Activated CD4-positive, alpha-beta T cell treated with anti-CD3 and anti-CD28 coated beads for 48 hours (primary cell): ENCODE data around the gene INO80D.
"Not testable (repeated sequence)": the region's sequence is repeated elsewhere in the genome, so short reads cannot be mapped to it uniquely, and the experiment has no call there.

Source experiments
- DNase-seq: peaks from one replicate; pipeline ENCODE4 v3.0.0-alpha.2; 2020

Gene INO80D

GRCh38 chr2:206085742-206086445 is at the start of gene INO80D:
TSS of gene INO80D (minus strand) at chr2:206086174. CDS start at chr2:206063016, 23,158 bp downstream.
- peak; percentile 85 for DNase-seq

- no peak for DNase-seq
These were observed 41.7 kb upstream of the INO80D start for GRCh38 chr2:206127656-206128055.

- no peak for DNase-seq
These were observed 39.9 kb upstream of the INO80D start for GRCh38 chr2:206125901-206126300.

GRCh38 chr2:206122569-206122968 is 36.6 kb upstream of the INO80D start:
- not testable (repeated sequence) for DNase-seq

GRCh38 chr2:206116278-206116677 is 30.3 kb upstream of the INO80D start:
- no peak for DNase-seq

- no peak for DNase-seq
These were observed 29.1 kb upstream of the INO80D start for GRCh38 chr2:206115026-206115578.

- DNase-seq: no peak
These were observed 27.0 kb upstream of the INO80D start for GRCh38 chr2:206112846-206113547.

GRCh38 chr2:206112108-206112507 is 26.1 kb upstream of the INO80D start:
- DNase-seq: no peak

- no peak for DNase-seq
These were observed 22.7 kb upstream of the INO80D start for GRCh38 chr2:206108713-206109112.

GRCh38 chr2:206105541-206105940 is 19.6 kb upstream of the INO80D start:
- DNase-seq: no peak

- DNase-seq: no peak
These were observed 19.1 kb upstream of the INO80D start for GRCh38 chr2:206105038-206105437.

- DNase-seq: not testable (repeated sequence)
These were observed 12.9 kb upstream of the INO80D start for GRCh38 chr2:206098872-206099271.

- no peak for DNase-seq
These were observed 12.5 kb upstream of the INO80D start for GRCh38 chr2:206098471-206098870.

GRCh38 chr2:206096876-206097275 is 10.9 kb upstream of the INO80D start:
- DNase-seq: no peak

GRCh38 chr2:206095536-206096332 is 9.8 kb upstream of the INO80D start:
- no peak for DNase-seq

GRCh38 chr2:206092297-206092696 is 6.3 kb upstream of the INO80D start:
- no peak for DNase-seq

GRCh38 chr2:206088248-206088647 is 2.3 kb upstream of the INO80D start:
- no peak for DNase-seq

- DNase-seq: no peak
These were observed 859 bp upstream of the INO80D start for GRCh38 chr2:206086716-206087350.

- DNase-seq: peak; percentile 50
These were observed 868 bp downstream of the INO80D start for GRCh38 chr2:206084870-206085741.

- peak; percentile 18 for DNase-seq
These were observed 1.5 kb downstream of the INO80D start for GRCh38 chr2:206084439-206084869.

GRCh38 chr2:206083602-206084438 is 2.2 kb downstream of the INO80D start:
- peak; percentile 38 for DNase-seq
